ENCODE results near the gene BCL3. TPM values are rescaled to one million over a fixed set of nuclear protein-coding genes. Genes with fewer than 3 reads are reported as not detected.

Gene BCL3
- total RNA-seq, 1 experiment from 2014 or later: 7.8 TPM

DNA sequence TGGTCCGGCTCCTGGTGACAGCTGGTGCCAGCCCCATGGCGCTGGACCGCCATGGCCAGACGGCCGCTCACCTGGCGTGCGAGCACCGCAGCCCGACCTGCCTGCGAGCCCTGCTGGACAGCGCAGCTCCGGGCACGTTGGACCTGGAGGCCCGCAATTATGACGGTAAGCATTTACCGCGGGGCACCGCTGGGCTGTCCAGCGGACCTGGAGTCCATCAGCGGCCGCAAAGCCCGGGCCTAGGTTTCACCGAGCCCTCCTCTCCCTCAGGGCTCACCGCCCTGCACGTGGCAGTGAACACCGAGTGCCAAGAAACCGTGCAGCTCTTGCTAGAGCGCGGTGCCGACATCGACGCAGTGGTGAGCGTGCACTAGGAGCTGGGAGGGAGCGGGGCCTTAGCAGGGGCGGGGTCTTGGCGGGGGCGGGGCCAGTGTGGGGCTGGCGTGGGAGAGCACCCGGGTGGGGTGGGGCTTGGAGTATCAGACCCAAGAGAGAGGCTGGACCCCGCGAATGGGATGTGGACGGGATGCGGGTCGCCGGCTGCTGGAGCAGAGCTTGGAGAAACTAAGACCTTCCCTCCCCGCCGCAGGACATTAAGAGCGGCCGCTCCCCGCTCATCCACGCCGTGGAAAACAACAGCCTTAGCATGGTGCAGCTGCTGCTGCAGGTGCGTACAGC is 8.7 kb downstream of the BCL3 start:
- peak; percentile 36 for DNase-seq (ENCODE audit: low spot score)
- Mint-ChIP-seq H3K27ac (no peak overlapping the region), H3K27me3 (ENCODE audit: low read depth) (peaks cover 61% of the 10 kb centered on the region), H3K36me3 (no peaks in the 10 kb centered on the region), H3K4me3 (peak overlapping the region; percentile 83), H3K4me1 (peaks cover 37% of the 10 kb centered on the region), H3K9me3 (no peaks in the 10 kb centered on the region)
- ChIA-PET CTCF (interaction anchor here (0.6 to 4.7 kb wide), 28 partner anchors 10 to 1182 kb away, joined by 3 to 115 read pairs (median 5); partner anchors contain the start of genes BCAM and NECTIN2), POLR2A (interaction anchor here (0.6 to 1.4 kb wide), 8 partner anchors 8 to 723 kb away, joined by 3 to 6 read pairs (median 4); partner anchors contain the start of gene PPP1R37)
- TF ChIP-seq ZSCAN18 (CRISPR knock-in tag; IDR thresholded peaks at IDR 0.05): no peak
- TF ChIP-seq ZNF121 (CRISPR knock-in tag; IDR thresholded peaks at IDR 0.05): peak; percentile 81
- no peak for TF ChIP-seq MXD4 (CRISPR knock-in tag; IDR thresholded peaks at IDR 0.05; ENCODE audit: borderline replicate concordance)
- TF ChIP-seq, protein P1, sequence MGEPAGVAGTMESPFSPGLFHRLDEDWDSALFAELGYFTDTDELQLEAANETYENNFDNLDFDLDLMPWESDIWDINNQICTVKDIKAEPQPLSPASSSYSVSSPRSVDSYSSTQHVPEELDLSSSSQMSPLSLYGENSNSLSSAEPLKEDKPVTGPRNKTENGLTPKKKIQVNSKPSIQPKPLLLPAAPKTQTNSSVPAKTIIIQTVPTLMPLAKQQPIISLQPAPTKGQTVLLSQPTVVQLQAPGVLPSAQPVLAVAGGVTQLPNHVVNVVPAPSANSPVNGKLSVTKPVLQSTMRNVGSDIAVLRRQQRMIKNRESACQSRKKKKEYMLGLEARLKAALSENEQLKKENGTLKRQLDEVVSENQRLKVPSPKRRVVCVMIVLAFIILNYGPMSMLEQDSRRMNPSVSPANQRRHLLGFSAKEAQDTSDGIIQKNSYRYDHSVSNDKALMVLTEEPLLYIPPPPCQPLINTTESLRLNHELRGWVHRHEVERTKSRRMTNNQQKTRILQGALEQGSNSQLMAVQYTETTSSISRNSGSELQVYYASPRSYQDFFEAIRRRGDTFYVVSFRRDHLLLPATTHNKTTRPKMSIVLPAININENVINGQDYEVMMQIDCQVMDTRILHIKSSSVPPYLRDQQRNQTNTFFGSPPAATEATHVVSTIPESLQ (CRISPR knock-in tag; IDR thresholded peaks at IDR 0.05): no peak
- 0 out of 2 replicates have a peak, but pooled peaks have one; percentile 53 for TF ChIP-seq MAX (CRISPR knock-in tag; IDR thresholded peaks at IDR 0.05)
- TF ChIP-seq KAT7 (CRISPR knock-in tag; IDR thresholded peaks at IDR 0.05; ENCODE audit: borderline replicate concordance): 0 out of 2 replicates have a peak, but pooled peaks have one; percentile 49
- TF ChIP-seq SOX15 (CRISPR knock-in tag; IDR thresholded peaks at IDR 0.05): no peak
- peak; percentile 1 for ATAC-seq

DNA sequence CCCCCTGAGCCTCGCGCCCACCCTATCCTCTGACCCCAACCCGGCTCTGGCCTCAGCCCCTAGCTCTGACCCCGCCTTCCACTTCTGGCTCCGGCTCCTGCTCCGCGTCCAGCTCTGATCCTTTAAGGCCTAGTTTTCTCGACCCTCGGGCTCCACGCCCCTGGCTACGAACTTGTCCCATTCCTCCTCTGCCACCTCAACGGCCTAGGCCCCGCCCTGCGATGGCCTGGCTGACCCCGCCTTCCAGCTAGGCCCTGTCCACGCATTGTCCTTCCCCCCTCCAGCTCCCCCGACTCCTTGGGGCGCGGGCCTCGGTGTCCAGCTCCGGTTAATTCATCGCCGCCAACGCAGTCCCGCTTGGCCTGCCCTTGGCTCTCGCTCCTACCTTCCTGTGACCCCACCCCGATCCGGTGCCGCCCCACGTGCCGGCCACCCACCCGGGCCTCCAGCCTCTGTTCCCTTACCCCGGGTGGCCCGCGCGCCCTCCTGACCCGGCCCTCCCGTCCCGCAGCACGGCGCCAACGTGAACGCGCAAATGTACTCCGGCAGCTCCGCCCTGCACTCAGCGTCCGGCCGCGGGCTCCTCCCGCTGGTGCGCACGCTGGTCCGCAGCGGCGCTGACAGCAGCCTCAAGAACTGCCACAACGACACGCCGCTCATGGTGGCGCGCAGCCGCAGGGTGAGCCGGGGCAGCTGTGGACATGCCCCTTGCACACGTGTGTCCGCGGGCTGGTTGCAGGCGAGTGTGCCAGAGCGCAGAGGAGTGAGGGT is 9.4 kb downstream of the BCL3 start:
- H3K27me3 Mint-ChIP-seq (ENCODE audit: low read depth): peaks cover 54% of the 10 kb centered on the region
- peak; percentile 76 for DNase-seq (ENCODE audit: low spot score)
- peak; percentile 58 for ATAC-seq
- CTCF ChIA-PET: interaction anchor here (0.6 to 4.7 kb wide), 25 partner anchors 10 to 302 kb away, joined by 3 to 115 read pairs (median 5); partner anchors contain the start of genes BCAM and NECTIN2
- H3K36me3 Mint-ChIP-seq: no peaks in the 10 kb centered on the region
- peaks cover 32% of the 10 kb centered on the region for H3K4me1 Mint-ChIP-seq
- H3K27ac Mint-ChIP-seq: peak overlapping the region; percentile 74
- H3K4me3 Mint-ChIP-seq: peak overlapping the region; percentile 83
- POLR2A ChIA-PET: interaction anchor here (0.6 to 1.4 kb wide), 8 partner anchors 9 to 723 kb away, joined by 3 to 6 read pairs (median 4); partner anchors contain the start of gene PPP1R37
- no peaks in the 10 kb centered on the region for H3K9me3 Mint-ChIP-seq
- TF ChIP-seq ETV6 (CRISPR knock-in tag; IDR thresholded peaks at IDR 0.05): 0 out of 2 replicates have a peak, but pooled peaks have one; percentile 69
- TF ChIP-seq RELA (CRISPR knock-in tag; IDR thresholded peaks at IDR 0.05; ENCODE audit: borderline replicate concordance): no peak
- peak; percentile 73; the same call in 1 of the 2 replicates for TF ChIP-seq SP1 (CRISPR knock-in tag; conservative IDR thresholded peaks at IDR 0.05)
- TF ChIP-seq, protein P2, sequence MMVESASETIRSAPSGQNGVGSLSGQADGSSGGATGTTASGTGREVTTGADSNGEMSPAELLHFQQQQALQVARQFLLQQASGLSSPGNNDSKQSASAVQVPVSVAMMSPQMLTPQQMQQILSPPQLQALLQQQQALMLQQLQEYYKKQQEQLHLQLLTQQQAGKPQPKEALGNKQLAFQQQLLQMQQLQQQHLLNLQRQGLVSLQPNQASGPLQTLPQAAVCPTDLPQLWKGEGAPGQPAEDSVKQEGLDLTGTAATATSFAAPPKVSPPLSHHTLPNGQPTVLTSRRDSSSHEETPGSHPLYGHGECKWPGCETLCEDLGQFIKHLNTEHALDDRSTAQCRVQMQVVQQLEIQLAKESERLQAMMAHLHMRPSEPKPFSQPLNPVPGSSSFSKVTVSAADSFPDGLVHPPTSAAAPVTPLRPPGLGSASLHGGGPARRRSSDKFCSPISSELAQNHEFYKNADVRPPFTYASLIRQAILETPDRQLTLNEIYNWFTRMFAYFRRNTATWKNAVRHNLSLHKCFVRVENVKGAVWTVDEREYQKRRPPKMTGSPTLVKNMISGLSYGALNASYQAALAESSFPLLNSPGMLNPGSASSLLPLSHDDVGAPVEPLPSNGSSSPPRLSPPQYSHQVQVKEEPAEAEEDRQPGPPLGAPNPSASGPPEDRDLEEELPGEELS (CRISPR knock-in tag; IDR thresholded peaks at IDR 0.05): peak; percentile 76; the same call in 1 of the 2 replicates
- TF ChIP-seq TCF7 (CRISPR knock-in tag; IDR thresholded peaks at IDR 0.05; ENCODE audit: low read depth): no peak
- 0 out of 2 replicates have a peak, but pooled peaks have one; percentile 18 for TF ChIP-seq USF2 (CRISPR knock-in tag; IDR thresholded peaks at IDR 0.05)
- no peak for TF ChIP-seq JAZF1 (CRISPR knock-in tag; IDR thresholded peaks at IDR 0.05)
- TF ChIP-seq, protein P3, sequence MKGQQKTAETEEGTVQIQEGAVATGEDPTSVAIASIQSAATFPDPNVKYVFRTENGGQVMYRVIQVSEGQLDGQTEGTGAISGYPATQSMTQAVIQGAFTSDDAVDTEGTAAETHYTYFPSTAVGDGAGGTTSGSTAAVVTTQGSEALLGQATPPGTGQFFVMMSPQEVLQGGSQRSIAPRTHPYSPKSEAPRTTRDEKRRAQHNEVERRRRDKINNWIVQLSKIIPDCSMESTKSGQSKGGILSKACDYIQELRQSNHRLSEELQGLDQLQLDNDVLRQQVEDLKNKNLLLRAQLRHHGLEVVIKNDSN (CRISPR knock-in tag; IDR thresholded peaks at IDR 0.05): no peak
- 0 out of 2 replicates have a peak, but pooled peaks have one; percentile 26 for TF ChIP-seq CBFB (CRISPR knock-in tag; IDR thresholded peaks at IDR 0.05; ENCODE audit: low read depth)
- TF ChIP-seq ZNF121 (CRISPR knock-in tag; IDR thresholded peaks at IDR 0.05): 0 out of 2 replicates have a peak, but pooled peaks have one; percentile 47
- peak; percentile 85; the same call in 1 of the 2 replicates for TF ChIP-seq ZBTB21 (CRISPR knock-in tag; IDR thresholded peaks at IDR 0.05; ENCODE audit: borderline replicate concordance)
- TF ChIP-seq FOXJ3 (CRISPR knock-in tag; IDR thresholded peaks at IDR 0.05; ENCODE audit: borderline replicate concordance): no peak
- 0 out of 2 replicates have a peak, but pooled peaks have one; percentile 76 for TF ChIP-seq STAT6 (CRISPR knock-in tag; conservative IDR thresholded peaks at IDR 0.05; ENCODE audit: low read depth)
- TF ChIP-seq IRF1 (CRISPR knock-in tag; IDR thresholded peaks at IDR 0.05): 0 out of 2 replicates have a peak, but pooled peaks have one; percentile 63

Data from WTC11 (cell line).